ENCODE results near the gene IFIT1.

GRCh38 chr10:89426230-89426868, 33.9 kb downstream of the IFIT1 start:
- TF ChIP-seq POLR2A (IDR thresholded peaks at IDR 0.05), result no peak
- peak; percentile 55 to 83 (median 75) for TF ChIP-seq CTCF (IDR thresholded peaks at IDR 0.05)
